GM21576 (cell line): Measurements from ENCODE around the gene POLRMT.
"Not testable (repeated sequence)": the region's sequence is repeated elsewhere in the genome, so short reads cannot be mapped to it uniquely, and the experiment has no call there.

Experiments used
- ATAC-seq: cut with Tn5 transposase; IDR thresholded peaks from one replicate; pipeline ENCODE4 v1.9.1; 2021; ENCODE audit warnings: mild to moderate bottlenecking, moderate library complexity; ENCODE audit not compliant: unreplicated experiment

Gene POLRMT

DNA sequence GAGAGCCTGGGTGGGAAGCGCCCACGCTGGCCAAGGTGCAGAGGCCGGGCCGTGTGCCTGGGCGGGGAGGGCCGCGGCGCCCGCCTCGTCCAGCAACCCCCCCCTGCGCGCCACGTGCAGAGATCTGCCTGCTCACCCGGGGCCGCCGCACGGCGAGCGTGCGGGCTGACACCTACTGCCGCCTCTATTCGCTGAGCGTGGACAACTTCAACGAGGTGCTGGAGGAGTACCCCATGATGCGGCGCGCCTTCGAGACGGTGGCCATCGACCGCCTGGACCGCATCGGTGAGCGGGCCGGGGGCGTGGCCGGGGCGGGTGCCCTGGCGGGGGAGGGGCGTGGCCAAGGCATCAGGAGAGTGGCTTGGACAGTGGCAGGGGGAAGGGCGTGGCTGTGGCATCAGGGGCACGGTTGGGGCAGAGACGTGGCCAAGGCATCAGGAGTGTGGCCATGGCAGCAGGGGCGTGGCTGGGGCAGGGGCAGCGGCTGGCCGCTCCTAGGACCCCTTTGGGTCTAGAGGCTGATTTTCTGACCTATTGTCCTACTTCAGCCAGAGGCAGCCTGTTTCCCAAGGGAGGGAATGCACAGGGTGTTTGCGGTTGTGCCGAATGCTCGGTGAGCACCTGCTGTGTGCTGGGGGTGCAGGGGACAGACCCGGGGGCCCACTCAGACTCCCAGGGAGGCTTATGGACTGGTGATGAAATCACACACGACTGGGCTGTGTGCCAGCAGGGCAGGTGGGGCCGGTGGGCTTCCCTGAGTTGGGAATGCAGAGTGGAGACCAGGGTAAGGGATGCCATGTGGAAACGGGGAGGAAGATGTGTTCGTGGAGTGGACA is 19.4 kb downstream of the POLRMT start:
- no peak for ATAC-seq

DNA sequence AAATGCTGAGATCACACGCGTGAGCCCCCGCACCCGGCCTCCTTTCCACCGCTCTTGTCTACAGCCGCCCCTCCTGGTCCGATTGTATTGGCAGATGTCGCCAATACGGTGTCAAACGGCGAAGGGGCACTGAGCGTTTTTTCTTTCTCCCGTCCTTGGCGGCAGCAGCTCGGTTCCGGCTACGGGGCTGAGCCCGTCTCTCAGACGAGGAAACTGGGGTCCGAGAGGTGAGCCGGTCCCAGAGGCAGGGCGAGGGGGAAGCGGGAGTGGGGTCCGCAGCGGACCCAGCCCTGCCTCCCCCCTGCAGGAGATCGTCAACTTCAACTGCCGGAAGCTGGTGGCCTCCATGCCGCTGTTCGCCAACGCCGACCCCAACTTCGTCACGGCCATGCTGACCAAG is 20.4 kb downstream of the POLRMT start:
- ATAC-seq, result no peak

DNA sequence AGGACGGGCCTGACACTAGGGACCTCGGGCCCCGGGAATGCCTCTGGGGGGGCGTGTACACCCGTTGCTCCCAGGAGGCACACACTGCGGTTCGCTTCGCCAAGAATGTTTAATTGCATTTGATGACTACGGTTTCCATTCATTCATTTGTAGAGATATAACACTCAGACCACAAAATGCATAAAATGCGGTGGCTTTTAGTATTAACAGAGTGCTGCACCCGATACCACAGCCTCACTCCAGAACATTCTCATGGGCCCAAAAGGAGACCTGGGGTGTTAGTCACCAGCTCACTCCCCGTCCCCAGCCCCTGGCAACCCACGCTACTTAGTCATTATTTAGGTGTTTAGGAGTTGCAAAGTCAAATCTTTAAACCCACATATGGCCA is 21.9 kb downstream of the POLRMT start:
- no peak for ATAC-seq

DNA sequence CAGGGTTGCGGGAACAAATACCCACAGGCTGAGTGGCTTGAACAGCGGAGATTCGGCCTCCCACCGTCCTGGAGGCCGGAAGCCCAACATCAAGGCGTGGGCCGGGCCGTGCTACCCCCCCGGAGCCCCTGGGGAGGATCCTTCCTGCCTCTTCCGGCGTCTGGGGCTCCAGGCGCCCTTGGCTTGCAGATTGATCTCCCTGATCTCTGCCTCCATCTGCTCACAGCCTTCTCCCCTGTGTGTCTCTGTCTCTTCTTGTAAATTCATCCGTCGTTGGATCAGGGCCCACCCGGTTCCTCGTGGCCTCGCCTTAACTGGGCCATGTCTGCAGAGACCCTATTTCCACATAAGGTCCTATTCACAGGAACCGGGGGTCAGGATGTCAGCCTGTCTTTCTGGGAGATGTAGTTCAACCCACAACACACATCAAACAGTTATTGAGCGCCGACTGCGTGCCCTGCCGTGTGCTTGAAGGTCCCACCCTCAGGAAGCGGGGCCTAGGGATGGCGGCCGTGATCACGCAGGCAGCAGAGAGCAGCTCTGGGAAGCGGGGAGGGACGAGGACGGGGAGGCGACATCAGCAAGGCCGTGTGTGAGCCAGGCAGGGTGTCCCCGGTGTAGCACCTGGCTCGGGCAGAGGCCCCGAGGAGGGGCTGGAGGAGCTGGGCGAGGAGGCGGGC is 22.4 kb downstream of the POLRMT start:
- no peak for ATAC-seq

DNA sequence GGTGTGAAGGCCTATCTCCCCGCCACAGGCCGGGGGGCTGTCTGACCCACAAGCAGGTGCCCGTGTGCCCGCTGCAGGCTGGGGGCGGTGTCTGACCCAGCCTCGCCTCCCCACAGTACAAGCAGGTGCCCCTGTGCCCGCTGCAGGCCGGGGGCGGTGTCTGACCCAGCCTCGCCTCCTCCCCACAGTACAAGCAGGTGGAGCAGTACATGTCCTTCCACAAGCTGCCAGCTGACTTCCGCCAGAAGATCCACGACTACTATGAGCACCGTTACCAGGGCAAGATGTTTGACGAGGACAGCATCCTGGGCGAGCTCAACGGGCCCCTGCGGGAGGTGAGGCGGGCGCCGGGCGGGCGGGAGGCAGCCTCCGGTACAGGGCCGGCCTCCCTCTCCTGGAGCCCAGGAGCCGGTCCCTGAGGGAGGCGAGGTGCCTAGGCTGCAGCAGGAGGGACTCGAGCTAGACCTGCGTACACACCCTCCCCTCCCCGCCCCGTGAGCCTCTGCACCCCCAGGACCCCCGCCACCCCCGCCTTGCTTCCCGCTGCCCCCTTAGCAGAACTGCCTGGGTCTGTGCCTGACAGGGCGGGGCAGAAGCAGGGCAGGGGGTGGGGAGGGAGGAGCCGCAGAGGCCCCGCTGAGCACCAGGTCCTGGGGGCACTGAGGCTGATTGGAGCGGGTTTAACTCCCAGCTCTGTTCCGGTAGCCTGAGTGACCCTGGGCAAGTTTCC is 23.1 kb downstream of the POLRMT start:
- no peak for ATAC-seq

DNA sequence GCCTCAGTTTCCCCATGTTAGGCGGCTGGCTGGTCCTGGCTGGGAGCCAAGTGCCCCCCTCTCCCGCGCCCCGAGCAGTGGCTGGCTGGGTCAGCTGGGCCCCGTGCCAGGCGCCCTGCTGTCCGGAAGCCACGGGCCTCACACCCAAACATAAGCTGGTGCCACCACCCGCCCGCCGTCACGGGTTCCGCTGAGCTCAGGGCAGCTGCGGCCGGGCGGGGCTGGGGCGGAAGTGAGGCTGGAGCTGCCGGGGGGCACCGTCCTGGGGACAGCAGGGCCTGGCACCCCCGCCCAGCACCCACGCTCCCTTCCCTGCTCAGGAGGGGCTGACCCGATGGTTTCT is 24.4 kb downstream of the POLRMT start:
- no peak for ATAC-seq

DNA sequence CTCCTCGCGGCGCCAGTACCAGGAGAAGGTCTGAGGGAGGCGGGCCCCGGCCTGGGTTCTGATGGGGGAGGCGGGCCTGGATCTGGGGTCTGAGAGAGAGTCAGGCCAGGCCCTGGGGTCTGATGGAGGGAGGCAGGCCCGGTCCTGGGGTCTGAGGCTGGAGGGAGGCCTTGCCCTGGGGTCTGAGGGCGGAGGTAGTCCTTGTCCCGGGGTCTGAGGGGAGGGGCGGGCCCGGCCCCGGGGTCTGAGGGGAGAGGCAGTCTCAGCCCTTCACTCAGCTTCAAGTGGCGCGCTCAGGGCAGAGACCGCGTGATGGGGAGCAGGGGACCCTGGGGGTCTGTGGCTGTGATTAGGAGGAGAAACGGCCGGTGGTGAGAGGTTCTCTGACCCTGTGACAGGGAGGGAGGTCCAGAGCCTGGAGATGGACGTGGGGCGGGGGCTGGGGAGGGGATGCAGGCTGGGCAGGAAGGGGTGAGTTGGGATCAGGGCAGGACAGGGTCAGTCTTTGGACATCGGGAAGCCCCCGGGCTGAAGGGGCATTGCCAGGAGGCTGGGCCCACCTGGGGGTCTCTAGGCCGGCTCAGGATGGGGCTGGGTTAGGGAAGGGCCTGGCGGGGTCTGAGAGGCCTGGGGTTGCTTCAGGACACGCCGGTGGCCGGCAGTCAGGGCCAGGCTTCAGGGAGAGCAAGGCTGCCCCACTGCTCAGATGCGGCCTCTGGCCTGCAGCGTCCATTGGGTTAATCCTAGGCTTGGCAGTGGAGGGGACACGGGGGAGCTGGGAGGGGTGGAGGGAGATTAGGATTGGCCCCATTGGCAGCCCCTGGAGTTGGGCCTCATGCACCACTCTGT is 25.0 kb downstream of the POLRMT start:
- ATAC-seq, result no peak

DNA sequence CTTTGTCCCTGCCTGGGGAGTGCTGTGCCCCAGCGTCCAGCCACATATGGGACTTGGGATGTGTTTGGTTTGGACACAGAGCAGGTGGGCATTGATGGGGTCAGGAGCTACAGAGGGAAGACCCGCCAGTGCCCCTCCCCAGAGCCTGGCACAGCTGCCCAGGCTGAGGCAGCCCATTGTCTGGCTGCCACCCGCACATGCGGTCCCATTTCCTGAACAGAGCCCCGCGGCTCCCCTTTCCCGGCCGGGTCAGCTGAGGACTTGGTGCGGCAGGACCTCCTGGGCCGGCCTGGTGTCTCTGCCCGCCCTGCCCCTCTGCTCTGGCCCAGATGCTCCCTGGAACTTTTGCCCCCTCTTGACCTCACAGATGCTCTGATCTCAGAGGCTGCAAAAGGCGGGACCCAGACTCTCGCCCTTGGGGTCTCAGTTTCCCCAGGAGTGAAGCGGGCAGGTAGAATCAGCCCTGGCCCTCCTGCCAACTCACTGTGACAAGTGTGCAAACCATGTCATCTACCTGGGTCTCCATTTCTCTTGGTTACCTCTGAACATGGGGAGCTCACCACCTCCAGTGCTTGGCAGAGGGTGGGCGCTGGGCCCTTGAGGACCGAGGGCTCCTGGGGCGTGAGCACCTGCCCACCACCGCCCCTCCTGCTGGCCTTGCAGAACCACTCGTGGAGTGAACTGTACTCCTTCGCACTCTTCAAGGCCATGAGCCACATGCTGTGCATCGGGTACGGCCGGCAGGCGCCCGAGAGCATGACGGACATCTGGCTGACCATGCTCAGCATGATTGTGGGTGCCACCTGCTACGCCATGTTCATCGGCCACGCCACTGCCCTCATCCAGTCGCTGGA is 25.8 kb downstream of the POLRMT start:
- ATAC-seq, result no peak

DNA sequence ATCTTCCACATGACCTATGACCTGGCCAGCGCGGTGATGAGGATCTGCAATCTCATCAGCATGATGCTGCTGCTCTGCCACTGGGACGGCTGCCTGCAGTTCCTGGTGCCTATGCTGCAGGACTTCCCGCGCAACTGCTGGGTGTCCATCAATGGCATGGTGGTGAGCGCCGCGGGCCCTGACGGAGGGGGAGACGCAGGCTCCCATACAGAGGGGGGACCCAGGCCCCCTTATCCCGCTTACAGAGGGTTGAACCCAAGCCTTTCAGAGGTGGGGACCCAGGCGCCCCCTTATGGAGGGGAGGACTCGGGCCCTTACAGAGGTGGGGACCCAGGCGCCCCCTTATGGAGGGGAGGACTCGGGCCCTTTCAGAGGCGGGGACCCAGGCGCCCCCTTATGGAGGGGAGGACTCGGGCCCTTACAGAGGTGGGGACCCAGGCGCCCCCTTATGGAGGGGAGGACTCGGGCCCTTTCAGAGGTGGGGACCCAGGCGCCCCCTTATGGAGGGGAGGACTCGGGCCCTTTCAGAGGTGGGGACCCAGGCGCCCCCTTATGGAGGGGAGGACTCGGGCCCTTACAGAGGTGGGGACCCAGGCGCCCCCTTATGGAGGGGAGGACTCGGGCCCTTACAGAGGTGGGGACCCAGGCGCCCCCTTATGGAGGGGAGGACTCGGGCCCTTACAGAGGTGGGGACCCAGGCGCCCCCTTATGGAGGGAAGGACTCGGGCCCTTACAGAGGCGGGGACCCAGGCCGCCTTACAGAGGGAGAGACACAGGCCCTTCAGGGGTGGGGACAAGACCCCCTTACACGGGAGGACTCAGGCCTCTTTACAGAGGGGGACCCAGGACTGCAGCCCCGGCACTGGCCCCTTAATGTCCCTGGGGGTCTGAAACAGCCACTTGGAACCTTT is 28.0 kb downstream of the POLRMT start:
- ATAC-seq, result not testable (repeated sequence)

DNA sequence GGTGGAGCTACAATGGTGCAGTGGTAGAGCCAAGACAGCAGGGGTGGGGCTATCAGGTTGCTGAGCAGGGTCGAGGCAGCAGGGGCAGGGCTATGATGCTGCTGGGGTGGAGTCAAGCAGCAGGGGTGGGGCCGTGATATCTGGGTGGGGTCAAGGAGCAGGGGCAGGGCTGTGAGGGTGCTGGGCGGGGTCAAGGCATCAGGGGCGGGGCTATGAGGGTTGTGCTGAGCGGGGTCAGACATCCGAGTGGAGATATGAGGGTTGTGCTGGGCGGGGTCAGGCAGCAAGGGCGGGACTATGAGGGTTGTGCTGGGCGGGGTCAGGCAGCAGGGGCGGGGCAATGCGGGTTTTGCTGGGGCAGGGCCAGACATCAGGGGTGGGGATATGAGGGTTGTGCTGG is 29.0 kb downstream of the POLRMT start:
- ATAC-seq, result no peak

DNA sequence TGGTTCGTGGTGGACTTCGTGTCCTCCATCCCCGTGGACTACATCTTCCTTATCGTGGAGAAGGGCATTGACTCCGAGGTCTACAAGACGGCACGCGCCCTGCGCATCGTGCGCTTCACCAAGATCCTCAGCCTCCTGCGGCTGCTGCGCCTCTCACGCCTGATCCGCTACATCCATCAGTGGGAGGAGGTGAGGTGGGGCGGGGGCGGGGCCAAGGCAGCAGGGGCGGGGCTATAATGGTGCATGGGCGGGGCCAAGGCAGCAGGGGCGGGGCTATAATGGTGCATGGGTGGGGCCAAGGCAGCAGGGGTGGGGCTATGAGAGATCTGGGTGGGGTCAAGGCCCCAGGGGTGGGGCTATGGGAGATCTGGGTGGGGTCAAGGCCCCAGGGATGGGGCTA is 29.6 kb downstream of the POLRMT start:
- not testable (repeated sequence) for ATAC-seq

DNA sequence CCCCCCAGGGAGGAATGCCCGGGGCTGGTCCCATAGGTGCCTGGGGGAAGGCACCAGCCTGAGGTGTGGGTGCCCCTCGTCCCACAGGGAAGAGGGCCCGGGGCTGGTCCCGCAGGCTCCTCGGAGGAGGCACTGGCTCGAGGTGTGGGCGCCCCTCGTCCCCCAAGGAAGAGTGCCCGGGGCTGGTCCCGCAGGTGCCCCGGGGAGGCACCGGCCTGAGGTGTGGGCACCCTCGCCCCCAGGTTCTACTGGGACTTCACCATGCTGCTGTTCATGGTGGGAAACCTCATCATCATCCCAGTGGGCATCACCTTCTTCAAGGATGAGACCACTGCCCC is 30.1 kb downstream of the POLRMT start:
- ATAC-seq, result not testable (repeated sequence)

DNA sequence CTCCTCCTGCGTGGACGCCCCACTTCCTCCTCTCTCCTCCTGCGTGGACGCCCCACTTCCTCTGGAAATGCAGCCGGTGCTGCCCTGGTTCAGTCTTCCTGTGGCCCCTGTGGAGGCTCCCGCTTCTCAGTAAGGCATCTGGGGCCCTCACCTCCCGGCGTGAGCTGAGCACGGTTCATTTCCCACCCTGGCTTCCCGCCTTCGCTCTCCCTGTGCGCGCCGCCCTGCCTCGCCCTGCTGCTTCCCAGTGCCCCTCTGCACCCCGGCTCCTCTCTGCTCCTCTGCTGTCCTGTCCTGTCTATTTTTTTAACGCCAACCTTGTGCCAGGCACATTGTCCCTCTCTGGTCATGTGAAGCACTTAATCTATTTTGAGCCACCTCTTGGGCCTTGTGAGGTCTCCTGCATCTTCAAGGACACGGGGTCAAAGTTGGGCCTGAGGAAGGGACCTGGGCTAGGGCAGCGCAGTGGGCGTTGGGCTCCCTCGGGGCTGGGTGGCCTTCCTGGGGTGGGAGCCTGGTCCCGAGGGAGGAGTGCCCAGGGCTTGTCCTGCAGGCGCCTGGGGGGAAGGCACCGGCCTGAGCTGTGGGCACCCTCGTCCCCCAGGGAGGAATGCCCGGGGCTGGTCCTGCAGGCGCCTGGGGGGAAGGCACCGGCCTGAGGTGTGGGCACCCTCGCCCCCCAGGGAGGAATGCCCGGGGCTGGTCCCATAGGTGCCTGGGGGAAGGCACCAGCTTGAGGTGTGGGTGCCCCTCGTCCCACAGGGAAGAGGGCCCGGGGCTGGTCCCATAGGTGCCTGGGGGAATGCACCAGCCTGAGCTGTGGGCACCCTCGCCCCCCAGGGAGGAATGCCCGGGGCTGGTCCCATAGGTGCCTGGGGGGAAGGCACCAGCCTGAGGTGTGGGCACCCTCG is 30.7 kb downstream of the POLRMT start:
- no peak for ATAC-seq

DNA sequence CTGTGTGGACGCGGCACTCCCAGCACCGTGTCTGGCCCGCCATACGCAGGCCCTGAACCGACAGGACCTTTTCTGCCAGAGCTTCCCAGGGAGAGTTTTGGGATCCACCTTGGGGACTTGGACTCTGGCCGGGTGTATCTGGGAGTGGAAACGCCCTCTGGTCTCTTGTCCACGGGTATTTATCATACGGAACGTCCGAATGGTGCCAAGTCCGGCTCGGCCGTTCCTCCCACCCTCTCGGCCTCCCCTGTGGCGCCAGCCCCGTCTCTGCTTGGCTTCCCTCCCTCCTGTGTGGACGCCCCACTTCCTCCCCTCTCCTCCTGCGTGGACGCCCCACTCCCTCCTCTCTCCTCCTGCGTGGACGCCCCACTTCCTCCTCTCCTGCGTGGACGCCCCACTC is 31.5 kb downstream of the POLRMT start:
- no peak for ATAC-seq

DNA sequence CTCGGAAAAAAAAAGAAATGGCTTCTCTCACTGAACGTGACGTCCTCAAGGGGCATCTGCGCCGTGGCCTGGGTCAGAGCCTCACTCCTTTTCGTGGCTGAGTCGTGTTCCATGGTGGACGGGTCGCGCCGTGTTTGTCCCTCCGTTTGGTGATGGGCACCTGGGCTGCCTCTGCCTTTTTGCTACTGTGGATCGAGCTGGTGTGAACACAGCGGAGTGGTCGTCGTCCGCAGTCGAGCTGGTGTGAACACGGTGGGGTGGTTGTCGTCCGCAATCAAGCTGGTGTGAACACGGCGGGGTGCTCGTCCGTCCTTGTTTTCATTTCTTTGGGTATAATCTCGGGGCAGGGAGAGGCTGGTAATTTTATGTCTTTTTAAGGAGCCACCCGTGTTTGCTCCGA is 32.0 kb downstream of the POLRMT start:
- no peak for ATAC-seq

DNA sequence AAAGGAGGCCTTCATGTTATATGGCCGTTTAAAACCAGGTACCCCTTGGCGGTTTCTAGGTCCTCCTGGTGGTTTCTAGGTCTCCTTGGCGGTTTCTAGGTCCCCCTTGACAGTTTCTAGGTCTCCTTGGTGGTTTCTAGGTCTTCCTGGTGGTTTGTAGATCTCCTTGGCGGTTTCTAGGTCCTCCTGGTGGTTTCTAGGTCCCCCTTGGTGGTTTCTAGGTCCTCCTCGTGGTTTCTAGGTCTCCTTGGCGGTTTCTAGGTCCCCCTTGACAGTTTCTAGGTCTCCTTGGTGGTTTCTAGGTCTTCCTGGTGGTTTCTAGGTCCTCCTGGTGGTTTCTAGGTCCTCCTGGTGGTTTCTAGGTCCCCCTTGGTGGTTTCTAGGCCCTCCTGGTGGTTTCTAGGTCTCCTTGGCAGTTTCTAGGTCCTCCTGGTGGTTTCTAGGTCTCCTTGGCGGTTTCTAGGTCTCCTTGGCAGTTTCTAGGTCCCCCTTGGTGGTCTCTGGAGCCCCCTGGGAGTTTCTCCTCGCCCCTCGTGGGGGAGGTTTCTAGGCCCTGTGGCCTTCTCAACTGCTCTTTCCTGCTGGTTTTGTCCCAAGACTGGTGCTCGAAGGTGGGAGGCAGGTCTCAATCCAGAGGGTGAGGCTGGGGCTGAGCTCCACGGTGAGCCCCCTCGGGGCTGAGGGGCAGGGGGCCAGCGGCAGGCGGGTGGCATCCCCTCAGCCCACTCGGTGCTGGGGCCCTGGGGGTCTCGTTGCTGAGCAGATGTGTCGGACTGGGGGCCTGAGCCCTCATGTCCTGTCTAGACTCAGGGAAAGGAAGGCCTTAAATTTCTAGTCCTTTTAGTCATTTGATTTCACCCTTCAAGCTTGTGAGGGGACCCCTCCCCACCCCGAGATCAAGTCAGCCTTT is 35.7 kb downstream of the POLRMT start:
- ATAC-seq, result no peak

DNA sequence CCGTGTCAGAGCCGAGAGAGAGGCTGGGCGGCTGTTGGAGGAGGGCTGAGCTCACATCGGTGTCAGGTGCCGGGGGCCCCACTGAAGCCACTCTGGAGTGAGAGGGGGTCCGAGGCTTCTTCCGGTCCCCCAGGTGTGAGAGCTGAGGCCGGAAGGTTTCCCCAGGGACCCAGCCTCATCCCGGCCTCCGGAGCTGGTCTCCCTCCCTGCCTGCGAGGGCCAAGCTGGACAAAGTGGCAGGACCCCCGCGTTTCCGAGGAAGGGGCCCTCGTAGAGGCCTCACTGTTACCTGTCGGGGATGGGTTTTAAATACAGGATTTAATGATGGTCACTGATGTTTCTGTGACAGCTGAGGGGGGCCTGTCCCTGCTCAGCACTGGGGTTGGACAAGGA is 37.1 kb downstream of the POLRMT start:
- no peak for ATAC-seq
